HUES48 (cell line): ENCODE data around the gene CHD5.

Experiments
- H3K27ac ChIP-seq: one replicate; pipeline ENCODE4 v1.7.0; 2013; ENCODE audit warnings: low read depth, low read length, inconsistent platforms
- H3K27me3 ChIP-seq: 2 replicates; pipeline ENCODE4 v1.6.1; 2013; ENCODE audit warnings: mild to moderate bottlenecking, low read length; ENCODE audit not compliant: control insufficient read depth, insufficient read depth
- H3K36me3 ChIP-seq: 2 replicates; pipeline ENCODE4 v1.6.1; 2013; ENCODE audit warnings: low read length; ENCODE audit not compliant: control insufficient read depth, insufficient read depth
- H3K4me1 ChIP-seq: 2 replicates; pipeline ENCODE4 v1.6.1; 2013; ENCODE audit warnings: mild to moderate bottlenecking, low read length; ENCODE audit not compliant: control insufficient read depth, insufficient read depth
- H3K4me3 ChIP-seq: 2 replicates; pipeline ENCODE4 v1.5.1; 2013; ENCODE audit warnings: mild to moderate bottlenecking, low read depth, low read length
- H3K9ac ChIP-seq: 2 replicates; pipeline ENCODE4 v1.6.1; 2013; ENCODE audit warnings: mild to moderate bottlenecking, low read depth, low read length, moderate library complexity
- H3K9me3 ChIP-seq: 2 replicates; pipeline ENCODE4 v1.6.1; 2013; ENCODE audit warnings: low read length; ENCODE audit not compliant: control insufficient read depth, insufficient read depth

CHD5 gene

DNA sequence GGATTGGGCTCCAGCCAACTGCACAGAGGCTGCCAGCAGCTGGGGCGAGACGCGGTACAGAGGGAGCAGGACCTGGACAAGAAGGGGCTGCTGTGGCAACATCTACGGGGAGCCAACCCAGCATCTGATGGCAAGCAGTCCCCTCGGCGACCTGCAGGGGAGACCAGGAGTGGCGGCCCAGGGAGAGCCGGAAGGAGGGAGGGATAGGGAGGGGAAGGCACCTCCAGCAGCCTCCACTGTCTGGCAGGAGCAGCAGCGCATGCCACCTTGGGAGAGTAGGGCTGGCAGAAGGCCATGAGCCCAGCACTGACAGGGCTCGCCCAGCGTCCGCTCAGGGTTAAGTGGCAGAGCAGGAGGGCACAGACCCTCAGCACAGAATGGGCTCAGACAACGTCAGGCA is 17.3 kb downstream of the CHD5 start:
- Histone ChIP-seq H3K27me3 (no peaks in the 10 kb centered on the region), H3K36me3 (no peaks in the 10 kb centered on the region), H3K4me1 (peaks cover 9% of the 10 kb centered on the region; the same call in 1 of the 2 replicates), H3K4me3 (no peak overlapping the region), H3K27ac (no peak overlapping the region), H3K9ac (no peak overlapping the region), H3K9me3 (no peaks in the 10 kb centered on the region)

- Histone ChIP-seq H3K27me3 (no peaks in the 10 kb centered on the region), H3K27ac (no peak overlapping the region)
Measured at GRCh38 chr1:6162341-6162740, 17.8 kb downstream of the CHD5 start.

GRCh38 chr1:6158181-6158580 is 21.9 kb downstream of the CHD5 start:
- H3K9me3 ChIP-seq: no peaks in the 10 kb centered on the region
- H3K27me3 ChIP-seq: no peaks in the 10 kb centered on the region
- H3K36me3 ChIP-seq: no peaks in the 10 kb centered on the region
- peaks cover 9% of the 10 kb centered on the region; the same call in 1 of the 2 replicates for H3K4me1 ChIP-seq
- H3K27ac ChIP-seq: peak overlapping the region; percentile 81
- H3K9ac ChIP-seq: no peak overlapping the region
- no peak overlapping the region for H3K4me3 ChIP-seq

More at GRCh38 chr1:6162341-6162740, 17.8 kb downstream of the CHD5 start:
- Histone ChIP-seq H3K9me3 (no peaks in the 10 kb centered on the region), H3K9ac (no peak overlapping the region), H3K4me3 (no peak overlapping the region), H3K4me1 (peaks cover 9% of the 10 kb centered on the region; the same call in 1 of the 2 replicates), H3K36me3 (no peaks in the 10 kb centered on the region)

GRCh38 chr1:6157528-6158174 is 22.5 kb downstream of the CHD5 start:
- Histone ChIP-seq H3K9ac (no peak overlapping the region), H3K27ac (peak overlapping the region; percentile 81), H3K27me3 (no peaks in the 10 kb centered on the region), H3K36me3 (no peaks in the 10 kb centered on the region), H3K4me1 (peaks cover 9% of the 10 kb centered on the region; the same call in 1 of the 2 replicates), H3K9me3 (no peaks in the 10 kb centered on the region), H3K4me3 (no peak overlapping the region)

DNA sequence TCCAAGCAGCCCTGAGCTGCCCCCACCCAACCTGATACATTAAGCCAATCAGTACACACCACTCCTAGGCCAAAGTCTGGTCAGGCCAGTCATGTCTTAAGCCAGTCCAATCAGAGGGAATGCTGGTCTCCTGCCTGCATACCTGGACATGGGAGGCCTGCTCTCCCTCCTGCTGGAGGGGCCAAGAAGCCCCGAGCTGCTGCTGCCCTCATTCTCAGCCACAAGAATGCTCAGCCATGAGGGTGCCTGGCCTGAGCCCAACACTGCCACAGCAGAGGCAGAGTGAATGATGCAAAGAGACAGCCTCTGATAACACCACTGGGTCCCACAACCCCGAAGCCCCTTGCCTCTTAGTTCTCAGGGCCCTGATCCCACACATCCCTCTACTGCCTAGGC is 23.0 kb downstream of the CHD5 start:
- Histone ChIP-seq H3K9me3 (no peaks in the 10 kb centered on the region), H3K4me3 (no peak overlapping the region), H3K27ac (peak overlapping the region; percentile 81), H3K36me3 (no peaks in the 10 kb centered on the region), H3K9ac (no peak overlapping the region), H3K4me1 (peaks cover 9% of the 10 kb centered on the region; the same call in 1 of the 2 replicates), H3K27me3 (no peaks in the 10 kb centered on the region)

DNA sequence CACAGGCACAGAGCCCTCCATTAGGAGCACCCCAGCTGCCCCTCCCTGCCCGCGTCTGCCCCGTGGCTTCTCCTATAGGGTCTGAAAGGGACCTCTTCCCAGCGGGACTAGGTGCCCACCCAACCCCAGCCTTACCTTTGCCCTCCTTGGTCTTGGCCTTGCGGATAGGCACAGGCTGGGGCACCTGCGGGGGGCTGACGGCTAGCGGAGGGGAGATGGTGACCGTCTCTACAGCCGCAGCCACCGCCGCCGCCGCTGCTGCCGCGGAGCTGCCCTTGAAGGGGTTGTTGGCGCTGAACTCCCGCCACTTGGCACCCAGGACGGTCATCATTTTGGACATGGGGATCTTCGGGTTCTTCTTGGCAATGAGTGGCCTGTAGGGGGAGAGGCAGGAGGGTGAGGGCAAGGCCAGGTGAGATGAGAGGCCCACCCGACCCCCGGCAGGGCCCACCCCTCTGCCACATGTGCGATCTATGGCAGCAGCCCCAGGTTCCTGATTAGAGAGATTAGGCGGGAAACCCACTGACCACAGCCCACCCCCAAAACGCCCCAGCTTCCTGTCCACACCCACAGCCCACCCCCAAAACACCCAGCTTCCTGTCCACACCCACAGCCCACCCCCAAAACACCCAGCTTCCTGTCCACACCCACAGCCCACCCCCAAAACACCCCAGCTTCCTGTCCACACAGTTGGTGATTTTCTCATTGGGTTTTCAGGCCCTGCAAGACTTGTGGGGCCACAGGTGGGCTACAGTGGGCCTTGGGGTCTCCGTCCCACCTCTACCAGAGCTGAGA is 25.4 kb downstream of the CHD5 start:
- no peak overlapping the region for H3K9ac ChIP-seq

GRCh38 chr1:6152882-6153281 is 27.2 kb downstream of the CHD5 start:
- peaks cover 6% of the 10 kb centered on the region; the same call in 1 of the 2 replicates for H3K4me1 ChIP-seq
- H3K36me3 ChIP-seq: no peaks in the 10 kb centered on the region
- no peak overlapping the region for H3K9ac ChIP-seq
- H3K9me3 ChIP-seq: no peaks in the 10 kb centered on the region
- peaks cover 19% of the 10 kb centered on the region for H3K27me3 ChIP-seq
- H3K4me3 ChIP-seq: no peak overlapping the region
- H3K27ac ChIP-seq: no peak overlapping the region

More for the DNA sequence above, 25.4 kb downstream of the CHD5 start:
- Histone ChIP-seq H3K36me3 (no peaks in the 10 kb centered on the region), H3K27me3 (peaks cover 2% of the 10 kb centered on the region), H3K9me3 (no peaks in the 10 kb centered on the region), H3K4me3 (no peak overlapping the region), H3K27ac (no peak overlapping the region), H3K4me1 (no peaks in the 10 kb centered on the region)

GRCh38 chr1:6152181-6152580 is 27.9 kb downstream of the CHD5 start:
- H3K36me3 ChIP-seq: no peaks in the 10 kb centered on the region
- no peak overlapping the region for H3K9ac ChIP-seq
- H3K9me3 ChIP-seq: no peaks in the 10 kb centered on the region
- peaks cover 24% of the 10 kb centered on the region for H3K27me3 ChIP-seq
- H3K4me3 ChIP-seq: no peak overlapping the region
- no peak overlapping the region for H3K27ac ChIP-seq
- H3K4me1 ChIP-seq: peaks cover 6% of the 10 kb centered on the region; the same call in 1 of the 2 replicates

DNA sequence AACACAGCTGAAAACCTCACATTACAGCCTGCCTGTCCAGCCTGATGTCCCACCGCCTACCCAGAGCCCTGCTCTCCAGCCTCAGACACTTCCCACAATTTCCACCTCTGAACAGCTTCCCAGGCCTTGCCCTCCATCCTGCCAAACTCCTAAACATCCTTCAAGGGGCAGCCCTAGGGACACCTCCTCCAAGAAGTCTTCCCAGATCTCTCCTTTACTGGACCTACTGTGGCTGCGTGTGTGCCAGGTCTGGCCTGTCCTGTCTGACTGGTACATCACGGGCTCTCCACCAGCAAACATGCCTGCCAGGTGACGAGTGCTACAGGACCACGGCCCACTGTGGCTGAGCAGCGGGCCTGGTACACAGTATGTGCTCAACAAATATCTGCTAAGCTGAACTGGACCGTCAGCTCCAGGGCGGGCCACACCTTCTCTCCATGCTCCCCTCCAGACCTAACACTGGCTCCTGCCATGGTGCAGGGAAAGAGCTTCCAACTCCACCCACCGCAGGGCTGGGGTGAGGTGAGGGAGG is 28.8 kb downstream of the CHD5 start:
- H3K4me3 ChIP-seq: no peak overlapping the region
- no peak overlapping the region for H3K9ac ChIP-seq
- H3K9me3 ChIP-seq: no peaks in the 10 kb centered on the region
- H3K27me3 ChIP-seq: peaks cover 24% of the 10 kb centered on the region
- H3K4me1 ChIP-seq: peaks cover 6% of the 10 kb centered on the region; the same call in 1 of the 2 replicates
- no peaks in the 10 kb centered on the region for H3K36me3 ChIP-seq
- no peak overlapping the region for H3K27ac ChIP-seq

GRCh38 chr1:6150006-6150938 is 29.8 kb downstream of the CHD5 start:
- Histone ChIP-seq H3K9ac (no peak overlapping the region), H3K9me3 (no peaks in the 10 kb centered on the region), H3K27ac (no peak overlapping the region), H3K27me3 (peaks cover 24% of the 10 kb centered on the region), H3K36me3 (no peaks in the 10 kb centered on the region), H3K4me1 (peaks cover 6% of the 10 kb centered on the region; the same call in 1 of the 2 replicates), H3K4me3 (no peak overlapping the region)
